ENCODE results near the gene PRPF19.

DNA sequence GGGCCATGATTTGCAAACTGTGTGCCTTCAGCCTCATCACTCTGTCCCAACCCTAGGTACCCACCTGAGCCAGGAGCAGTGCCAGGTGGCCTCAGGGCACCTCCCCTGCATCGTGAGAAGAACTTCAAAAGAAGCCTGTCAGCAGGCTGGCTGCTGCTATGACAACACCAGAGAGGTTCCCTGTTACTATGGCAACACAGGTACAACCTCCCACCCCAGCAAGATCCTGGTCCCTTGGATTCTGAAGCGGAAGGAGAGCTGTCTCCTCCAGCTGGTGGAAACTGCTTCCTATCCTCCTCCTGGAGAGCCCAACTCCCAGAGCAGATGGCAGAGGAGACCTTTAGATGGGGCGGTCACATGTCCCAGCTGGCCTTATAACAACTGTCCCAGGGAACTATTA is 36.1 kb downstream of the PRPF19 start:
- TF ChIP-seq CTCF (IDR thresholded peaks at IDR 0.05) (no peak), POLR2AphosphoS5 (IDR thresholded peaks at IDR 0.05) (no peak), POLR2A (IDR thresholded peaks at IDR 0.05) (no peak)
